Left ventricle myocardium inferior (tissue), 1 donor: ENCODE measurements around the gene FHL3. TPM values are rescaled to one million over a fixed set of nuclear protein-coding genes. Genes with fewer than 3 reads are reported as not detected.

ENCODE experiments used
- DNase-seq: peaks from one replicate; pipeline ENCODE4 v3.0.0-alpha.2; 2020
- H3K27ac ChIP-seq: fragments of 200-600 bp; replicated peaks from 2 replicates; pipeline ENCODE4 v1.8.0; 2021
- H3K27me3 ChIP-seq: fragments of 200-600 bp; 2 replicates; pipeline ENCODE4 v1.8.0; 2021; ENCODE audit warnings: low read depth
- H3K36me3 ChIP-seq: fragments of 200-600 bp; 2 replicates; pipeline ENCODE4 v1.8.0; 2021
- H3K4me1 ChIP-seq: fragments of 200-600 bp; 2 replicates; pipeline ENCODE4 v1.8.0; 2021
- H3K4me3 ChIP-seq: fragments of 200-600 bp; 2 replicates; pipeline ENCODE4 v1.8.0; 2021; ENCODE audit warnings: mild to moderate bottlenecking, moderate library complexity
- H3K9me3 ChIP-seq: fragments of 200-600 bp; replicated peaks from 2 replicates; pipeline ENCODE4 v1.8.0; 2021
- CTCF ChIP-seq: fragments of 200-600 bp; IDR thresholded peaks from 2 replicates; pipeline ENCODE4 v1.8.0; 2021; ENCODE audit warnings: antibody characterized with exemption, mild to moderate bottlenecking, borderline replicate concordance
- intact Hi-C: fragments of 100-400 bp; cut with micrococcal nuclease; formaldehyde crosslinking; loops from one replicate; pipeline ENCODE4 v1.11.0; 2022
- total RNA-seq: library from RNA; stranded (reverse); fragmentation: NEBNext Ultra II Directional; extraction: Animal tissue kit (Norgen Biotek cat#: 25700); gene quantifications from one replicate; pipeline ENCODE4 v1.2.1, GENCODE V29; 2021
- donor health status: DM: no; HTN: yes; CAD: no; lungs with severe emphysema.

The FHL3 gene
- total RNA-seq, 1 donor from 2014 or later, result 15.8 TPM

GRCh38 chr1:37955685-37956084 is 49.6 kb downstream of the FHL3 start:
- intact Hi-C loops, result no loop called here
- peaks cover 41% of the 10 kb centered on the region for H3K36me3 ChIP-seq
- no peaks in the 10 kb centered on the region for H3K9me3 ChIP-seq
- no peak overlapping the region for H3K27ac ChIP-seq
- no peaks in the 10 kb centered on the region for H3K27me3 ChIP-seq
- H3K4me1 ChIP-seq, result no peaks in the 10 kb centered on the region
- DNase-seq, result no peak
- TF ChIP-seq CTCF, result no peak
- no peak overlapping the region for H3K4me3 ChIP-seq

GRCh38 chr1:37954316-37954971 is 50.9 kb downstream of the FHL3 start:
- Histone ChIP-seq H3K36me3 (peaks cover 33% of the 10 kb centered on the region), H3K4me3 (no peak overlapping the region), H3K27ac (no peak overlapping the region), H3K4me1 (no peaks in the 10 kb centered on the region), H3K9me3 (no peaks in the 10 kb centered on the region), H3K27me3 (no peaks in the 10 kb centered on the region)
- no peak for TF ChIP-seq CTCF
- no peak for DNase-seq
- intact Hi-C loops, result no loop called here

GRCh38 chr1:37952738-37953137 is 52.6 kb downstream of the FHL3 start:
- DNase-seq, result no peak
- Histone ChIP-seq H3K9me3 (no peaks in the 10 kb centered on the region), H3K27ac (no peak overlapping the region), H3K4me3 (no peak overlapping the region), H3K27me3 (no peaks in the 10 kb centered on the region), H3K36me3 (peaks cover 16% of the 10 kb centered on the region), H3K4me1 (no peaks in the 10 kb centered on the region)
- intact Hi-C loops, result no loop called here
- TF ChIP-seq CTCF, result no peak

GRCh38 chr1:37951783-37952624 is 53.3 kb downstream of the FHL3 start:
- intact Hi-C loops, result no loop called here
- no peaks in the 10 kb centered on the region for H3K27me3 ChIP-seq
- H3K9me3 ChIP-seq, result no peaks in the 10 kb centered on the region
- H3K4me3 ChIP-seq, result no peak overlapping the region
- DNase-seq, result no peak
- TF ChIP-seq CTCF, result no peak
- H3K4me1 ChIP-seq, result peaks cover 6% of the 10 kb centered on the region
- no peak overlapping the region for H3K27ac ChIP-seq
- H3K36me3 ChIP-seq, result peaks cover 9% of the 10 kb centered on the region

GRCh38 chr1:37951041-37951782 is 54.1 kb downstream of the FHL3 start:
- intact Hi-C loops, result no loop called here
- Histone ChIP-seq H3K9me3 (no peaks in the 10 kb centered on the region), H3K36me3 (peaks cover under 1% of the 10 kb centered on the region), H3K27ac (no peak overlapping the region), H3K27me3 (no peaks in the 10 kb centered on the region), H3K4me3 (no peak overlapping the region), H3K4me1 (peaks cover 13% of the 10 kb centered on the region)
- no peak for TF ChIP-seq CTCF
- no peak for DNase-seq
